ENCODE measurements around the gene PSMD14.
A peak's percentile ranks its signal among the peaks of the same experiment; 100 is the strongest.

The PSMD14 gene

DNA sequence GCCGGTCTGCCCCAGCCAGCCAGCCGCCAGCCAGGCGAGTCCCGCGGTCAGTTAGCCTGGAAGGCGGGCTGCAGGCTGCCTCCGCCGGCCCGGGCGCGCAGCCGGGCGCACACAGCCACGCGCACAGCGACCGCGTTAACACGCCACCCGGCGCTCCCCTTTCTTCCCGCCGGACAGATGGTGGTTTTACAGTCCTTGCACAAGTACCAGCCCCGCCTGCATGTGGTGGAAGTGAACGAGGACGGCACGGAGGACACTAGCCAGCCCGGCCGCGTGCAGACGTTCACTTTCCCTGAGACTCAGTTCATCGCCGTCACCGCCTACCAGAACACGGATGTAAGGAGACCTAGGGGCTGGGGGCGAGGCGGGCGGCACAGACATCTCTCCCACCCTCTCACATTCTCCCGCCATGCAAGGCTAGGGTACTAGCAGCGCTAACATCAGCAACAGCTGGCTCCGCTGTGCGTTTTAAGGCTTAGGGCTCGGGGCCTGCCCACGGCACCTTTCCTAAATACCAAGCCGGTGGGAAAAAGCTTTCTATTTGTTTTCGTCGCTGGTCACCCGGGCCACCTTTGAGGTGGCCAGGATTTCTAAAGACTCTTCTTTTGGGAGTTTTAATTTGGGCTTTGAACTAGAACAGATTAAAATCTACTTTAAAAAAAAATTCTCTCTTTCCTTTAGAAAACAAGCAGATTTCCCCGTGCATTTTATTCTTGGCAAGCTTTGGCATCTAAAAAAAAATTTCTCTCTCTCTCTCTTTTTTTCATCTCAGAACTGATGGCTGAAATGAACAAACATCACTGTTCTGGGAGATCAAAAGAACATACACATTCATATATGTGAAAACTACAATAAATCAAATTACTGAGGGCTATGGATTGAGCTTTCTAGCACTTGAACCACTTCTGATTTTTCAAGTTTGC, 110.8 kb downstream of the PSMD14 start:
- H3K4me1 ChIP-seq (ENCODE audit: control insufficient read depth, insufficient read depth, low read length): peaks cover 3% of the 10 kb centered on the region; the same call in 1 of the 2 replicates
- peaks cover 88% of the 10 kb centered on the region for H3K27me3 ChIP-seq (ENCODE audit: control insufficient read depth, insufficient read depth, low read length)
- no peak for DNase-seq (ENCODE audit: low read depth, low spot score)
- no peaks in the 10 kb centered on the region for H3K36me3 ChIP-seq (ENCODE audit: control insufficient read depth, insufficient read depth, low read length)
- no peak overlapping the region for H3K27ac ChIP-seq (ENCODE audit: low read length)
- no CpG with 5 or more reads among the region's 49 CpGs for WGBS (ENCODE audit: insufficient coverage, insufficient read length)
- H3K9me3 ChIP-seq (ENCODE audit: control insufficient read depth, insufficient read depth, low read length): no peaks in the 10 kb centered on the region
- peak overlapping the region; percentile 5; the same call in 1 of the 2 replicates for H3K4me3 ChIP-seq (ENCODE audit: low read length)

DNA sequence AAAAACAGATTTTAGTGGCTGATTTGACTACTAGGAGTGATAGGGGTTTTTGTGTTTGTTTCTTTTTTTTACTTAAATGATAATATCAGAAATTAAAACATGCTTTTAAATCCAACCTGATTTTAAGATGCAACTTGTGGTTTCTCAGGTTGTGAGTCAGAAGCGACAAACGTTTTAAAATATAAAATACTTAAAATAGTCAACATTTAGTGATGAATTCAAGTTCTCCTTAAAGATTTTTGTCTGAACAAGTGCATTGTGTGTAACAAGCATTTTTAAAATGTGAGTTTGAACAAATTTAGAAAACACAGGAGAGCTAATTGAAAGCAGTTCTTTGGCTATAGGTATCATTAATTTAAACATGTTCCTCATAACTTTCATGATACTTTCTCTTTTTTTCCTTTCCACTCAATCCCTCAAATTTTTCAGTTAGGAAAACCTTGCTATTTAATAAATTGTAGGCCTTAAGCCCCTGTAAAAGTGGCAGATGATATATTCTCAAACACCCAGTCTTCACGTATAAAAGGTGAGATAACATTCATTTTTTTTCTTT, 111.5 kb downstream of the PSMD14 start:
- WGBS (ENCODE audit: insufficient coverage, insufficient read length): no CpG with 5 or more reads among the region's 3 CpGs

GRCh38 chr2:161420406-161421074, 112.3 kb downstream of the PSMD14 start:
- WGBS (ENCODE audit: insufficient coverage, insufficient read length): no CpG with 5 or more reads among the region's 11 CpGs
- no peak overlapping the region for H3K27ac ChIP-seq (ENCODE audit: low read length)
- H3K4me1 ChIP-seq (ENCODE audit: control insufficient read depth, insufficient read depth, low read length): peaks cover 3% of the 10 kb centered on the region; the same call in 1 of the 2 replicates
- H3K9me3 ChIP-seq (ENCODE audit: control insufficient read depth, insufficient read depth, low read length): no peaks in the 10 kb centered on the region
- no peak for DNase-seq (ENCODE audit: low read depth, low spot score)
- no peak overlapping the region for H3K4me3 ChIP-seq (ENCODE audit: low read length)
- peaks cover 95% of the 10 kb centered on the region for H3K27me3 ChIP-seq (ENCODE audit: control insufficient read depth, insufficient read depth, low read length)
- H3K36me3 ChIP-seq (ENCODE audit: control insufficient read depth, insufficient read depth, low read length): no peaks in the 10 kb centered on the region

More for the DNA sequence above, 111.5 kb downstream of the PSMD14 start:
- H3K27ac ChIP-seq (ENCODE audit: low read length): no peak overlapping the region
- H3K9me3 ChIP-seq (ENCODE audit: control insufficient read depth, insufficient read depth, low read length): no peaks in the 10 kb centered on the region
- peaks cover 3% of the 10 kb centered on the region; the same call in 1 of the 2 replicates for H3K4me1 ChIP-seq (ENCODE audit: control insufficient read depth, insufficient read depth, low read length)
- H3K27me3 ChIP-seq (ENCODE audit: control insufficient read depth, insufficient read depth, low read length): peaks cover 95% of the 10 kb centered on the region
- H3K36me3 ChIP-seq (ENCODE audit: control insufficient read depth, insufficient read depth, low read length): no peaks in the 10 kb centered on the region
- H3K4me3 ChIP-seq (ENCODE audit: low read length): no peak overlapping the region
- no peak for DNase-seq (ENCODE audit: low read depth, low spot score)

DNA sequence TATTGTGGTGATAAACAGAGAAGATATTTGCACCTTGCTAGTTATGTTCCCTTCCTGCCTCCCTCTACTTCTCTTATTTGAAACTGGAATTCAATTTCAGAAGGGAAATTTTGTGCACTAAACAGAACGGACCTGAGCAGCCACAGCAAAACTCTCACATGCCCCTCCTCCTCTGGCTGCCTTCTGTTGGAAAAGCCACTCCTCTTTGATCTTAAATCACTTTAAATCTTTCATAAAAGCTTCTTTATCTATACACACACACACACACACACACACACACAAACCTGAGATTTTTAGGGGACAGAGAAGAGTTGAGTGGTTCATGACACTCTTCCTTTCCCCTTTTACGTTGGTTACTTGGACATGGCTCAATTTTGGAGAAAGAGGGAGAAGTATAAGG, 113.5 kb downstream of the PSMD14 start:
- Histone ChIP-seq H3K4me3 (ENCODE audit: low read length) (no peak overlapping the region), H3K27ac (ENCODE audit: low read length) (no peak overlapping the region), H3K36me3 (ENCODE audit: control insufficient read depth, insufficient read depth, low read length) (no peaks in the 10 kb centered on the region), H3K9me3 (ENCODE audit: control insufficient read depth, insufficient read depth, low read length) (no peaks in the 10 kb centered on the region), H3K27me3 (ENCODE audit: control insufficient read depth, insufficient read depth, low read length) (peaks cover 93% of the 10 kb centered on the region), H3K4me1 (ENCODE audit: control insufficient read depth, insufficient read depth, low read length) (peaks cover 1% of the 10 kb centered on the region; the same call in 1 of the 2 replicates)
- no peak for DNase-seq (ENCODE audit: low read depth, low spot score)
- no CpG with 5 or more reads among the region's 2 CpGs for WGBS (ENCODE audit: insufficient coverage, insufficient read length)

- peaks cover 93% of the 10 kb centered on the region for H3K27me3 ChIP-seq (ENCODE audit: control insufficient read depth, insufficient read depth, low read length)
- no peaks in the 10 kb centered on the region for H3K9me3 ChIP-seq (ENCODE audit: control insufficient read depth, insufficient read depth, low read length)
- no CpG with 5 or more reads among the region's 11 CpGs for WGBS (ENCODE audit: insufficient coverage, insufficient read length)
- peaks cover 1% of the 10 kb centered on the region; the same call in 1 of the 2 replicates for H3K4me1 ChIP-seq (ENCODE audit: control insufficient read depth, insufficient read depth, low read length)
- no peak overlapping the region for H3K27ac ChIP-seq (ENCODE audit: low read length)
- peak overlapping the region; percentile 35; the same call in 1 of the 2 replicates for H3K4me3 ChIP-seq (ENCODE audit: low read length)
- DNase-seq (ENCODE audit: low read depth, low spot score): no peak
- no peaks in the 10 kb centered on the region for H3K36me3 ChIP-seq (ENCODE audit: control insufficient read depth, insufficient read depth, low read length)
Observed at GRCh38 chr2:161422816-161423403, 114.7 kb downstream of the PSMD14 start.

DNA sequence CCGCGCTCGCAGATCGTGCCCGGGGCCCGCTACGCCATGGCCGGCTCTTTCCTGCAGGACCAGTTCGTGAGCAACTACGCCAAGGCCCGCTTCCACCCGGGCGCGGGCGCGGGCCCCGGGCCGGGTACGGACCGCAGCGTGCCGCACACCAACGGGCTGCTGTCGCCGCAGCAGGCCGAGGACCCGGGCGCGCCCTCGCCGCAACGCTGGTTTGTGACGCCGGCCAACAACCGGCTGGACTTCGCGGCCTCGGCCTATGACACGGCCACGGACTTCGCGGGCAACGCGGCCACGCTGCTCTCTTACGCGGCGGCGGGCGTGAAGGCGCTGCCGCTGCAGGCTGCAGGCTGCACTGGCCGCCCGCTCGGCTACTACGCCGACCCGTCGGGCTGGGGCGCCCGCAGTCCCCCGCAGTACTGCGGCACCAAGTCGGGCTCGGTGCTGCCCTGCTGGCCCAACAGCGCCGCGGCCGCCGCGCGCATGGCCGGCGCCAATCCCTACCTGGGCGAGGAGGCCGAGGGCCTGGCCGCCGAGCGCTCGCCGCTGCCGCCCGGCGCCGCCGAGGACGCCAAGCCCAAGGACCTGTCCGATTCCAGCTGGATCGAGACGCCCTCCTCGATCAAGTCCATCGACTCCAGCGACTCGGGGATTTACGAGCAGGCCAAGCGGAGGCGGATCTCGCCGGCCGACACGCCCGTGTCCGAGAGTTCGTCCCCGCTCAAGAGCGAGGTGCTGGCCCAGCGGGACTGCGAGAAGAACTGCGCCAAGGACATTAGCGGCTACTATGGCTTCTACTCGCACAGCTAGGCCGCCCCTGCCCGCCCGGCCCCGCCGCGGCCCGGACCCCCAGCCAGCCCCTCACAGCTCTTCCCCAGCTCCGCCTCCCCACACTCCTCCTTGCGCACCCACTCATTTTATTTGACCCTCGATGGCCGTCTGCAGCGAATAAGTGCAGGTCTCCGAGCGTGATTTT, 115.5 kb downstream of the PSMD14 start:
- Histone ChIP-seq H3K4me3 (ENCODE audit: low read length) (peak overlapping the region; percentile 35; the same call in 1 of the 2 replicates), H3K27me3 (ENCODE audit: control insufficient read depth, insufficient read depth, low read length) (peaks cover 93% of the 10 kb centered on the region), H3K4me1 (ENCODE audit: control insufficient read depth, insufficient read depth, low read length) (0 out of 2 replicates have a peak, but pooled peaks cover 1% of the 10 kb centered on the region), H3K36me3 (ENCODE audit: control insufficient read depth, insufficient read depth, low read length) (no peaks in the 10 kb centered on the region), H3K27ac (ENCODE audit: low read length) (no peak overlapping the region), H3K9me3 (ENCODE audit: control insufficient read depth, insufficient read depth, low read length) (no peaks in the 10 kb centered on the region)
- DNase-seq (ENCODE audit: low read depth, low spot score): no peak
- no CpG with 5 or more reads among the region's 125 CpGs for WGBS (ENCODE audit: insufficient coverage, insufficient read length)

DNA sequence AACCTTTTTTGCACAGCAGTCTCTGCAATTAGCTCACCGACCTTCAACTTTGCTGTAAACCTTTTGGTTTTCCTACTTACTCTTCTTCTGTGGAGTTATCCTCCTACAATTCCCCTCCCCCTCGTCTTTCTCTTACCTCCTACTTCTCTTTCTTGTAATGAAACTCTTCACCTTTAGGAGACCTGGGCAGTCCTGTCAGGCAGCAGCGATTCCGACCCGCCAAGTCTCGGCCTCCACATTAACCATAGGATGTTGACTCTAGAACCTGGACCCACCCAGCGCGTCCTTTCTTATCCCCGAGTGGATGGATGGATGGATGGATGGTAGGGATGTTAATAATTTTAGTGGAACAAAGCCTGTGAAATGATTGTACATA, 116.2 kb downstream of the PSMD14 start:
- peak overlapping the region; percentile 35; the same call in 1 of the 2 replicates for H3K4me3 ChIP-seq (ENCODE audit: low read length)
- no CpG with 5 or more reads among the region's 9 CpGs for WGBS (ENCODE audit: insufficient coverage, insufficient read length)

GRCh38 chr2:161424891-161425727, 116.9 kb downstream of the PSMD14 start:
- H3K27me3 ChIP-seq (ENCODE audit: control insufficient read depth, insufficient read depth, low read length): peaks cover 89% of the 10 kb centered on the region

More for the DNA sequence above, 116.2 kb downstream of the PSMD14 start:
- H3K27ac ChIP-seq (ENCODE audit: low read length): no peak overlapping the region
- 0 out of 2 replicates have a peak, but pooled peaks cover 1% of the 10 kb centered on the region for H3K4me1 ChIP-seq (ENCODE audit: control insufficient read depth, insufficient read depth, low read length)
- H3K27me3 ChIP-seq (ENCODE audit: control insufficient read depth, insufficient read depth, low read length): peaks cover 91% of the 10 kb centered on the region
- H3K9me3 ChIP-seq (ENCODE audit: control insufficient read depth, insufficient read depth, low read length): no peaks in the 10 kb centered on the region
- H3K36me3 ChIP-seq (ENCODE audit: control insufficient read depth, insufficient read depth, low read length): no peaks in the 10 kb centered on the region
- no peak for DNase-seq (ENCODE audit: low read depth, low spot score)

More at GRCh38 chr2:161424891-161425727, 116.9 kb downstream of the PSMD14 start:
- no peaks in the 10 kb centered on the region for H3K36me3 ChIP-seq (ENCODE audit: control insufficient read depth, insufficient read depth, low read length)
- H3K27ac ChIP-seq (ENCODE audit: low read length): no peak overlapping the region
- no peaks in the 10 kb centered on the region for H3K9me3 ChIP-seq (ENCODE audit: control insufficient read depth, insufficient read depth, low read length)
- H3K4me1 ChIP-seq (ENCODE audit: control insufficient read depth, insufficient read depth, low read length): 0 out of 2 replicates have a peak, but pooled peaks cover 1% of the 10 kb centered on the region
- WGBS (ENCODE audit: insufficient coverage, insufficient read length): no CpG with 5 or more reads among the region's 4 CpGs
- H3K4me3 ChIP-seq (ENCODE audit: low read length): no peak overlapping the region
- no peak for DNase-seq (ENCODE audit: low read depth, low spot score)

Measured in iPS DF 6.9 (cell line).